HUDEP-2 (cell line): ENCODE measurements around the gene SHMT1.

Experiments used
- DNase-seq, 76 experiments: peaks; one replicate each; lab custom pipeline; 2025; ENCODE audit not compliant: unreplicated experiment in 76 of 76; lab: John Stamatoyannopoulos, UW

Gene SHMT1

DNA sequence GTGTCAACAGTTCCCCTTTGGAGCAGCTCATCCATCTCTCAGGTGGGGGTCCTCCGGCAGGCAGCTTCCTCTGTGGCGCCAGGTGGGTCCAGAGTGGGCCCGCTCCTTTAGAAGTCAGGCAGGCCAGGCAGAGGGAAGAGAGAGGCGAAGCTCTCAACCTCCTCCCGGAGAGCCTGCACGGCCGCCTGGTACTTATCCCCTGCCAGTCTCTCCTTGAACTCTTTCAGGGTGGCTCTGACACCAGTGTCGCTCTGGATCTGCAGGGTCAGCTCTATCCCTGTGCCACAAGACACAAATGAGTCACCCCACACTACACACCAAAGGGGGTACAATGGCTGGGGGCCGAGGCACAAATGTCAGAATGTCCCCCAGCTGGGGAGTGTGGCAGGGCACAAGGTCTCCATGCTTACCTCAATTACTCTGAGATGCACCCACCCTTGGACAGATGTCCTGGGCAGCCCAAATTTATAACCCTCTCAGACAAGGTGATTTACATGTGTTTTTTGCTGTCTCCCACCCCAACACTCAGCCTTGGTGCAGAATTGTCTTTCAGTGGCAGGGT lies 34.6 kb downstream of the SHMT1 start:
- DNase-seq, result no peak

DNA sequence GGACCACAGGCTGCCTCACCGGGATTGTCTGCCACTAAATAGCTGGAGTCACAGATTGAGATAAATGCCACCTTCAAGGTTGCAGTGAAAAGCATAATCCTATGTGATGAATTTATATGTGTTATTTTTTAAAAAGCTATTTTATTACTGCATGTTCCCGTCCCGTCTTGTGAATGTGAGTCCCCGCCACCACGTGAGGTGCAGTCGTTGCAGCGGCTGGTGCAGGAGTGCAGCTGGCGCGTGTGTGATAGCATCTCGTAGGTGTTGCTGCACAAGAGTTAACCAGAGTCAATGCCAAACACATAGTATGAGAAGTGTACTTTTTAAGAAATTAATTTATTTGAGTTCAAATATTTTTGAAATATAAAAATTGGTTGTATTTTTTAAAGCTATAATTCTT lies 35.8 kb downstream of the SHMT1 start:
- no peak for DNase-seq

DNA sequence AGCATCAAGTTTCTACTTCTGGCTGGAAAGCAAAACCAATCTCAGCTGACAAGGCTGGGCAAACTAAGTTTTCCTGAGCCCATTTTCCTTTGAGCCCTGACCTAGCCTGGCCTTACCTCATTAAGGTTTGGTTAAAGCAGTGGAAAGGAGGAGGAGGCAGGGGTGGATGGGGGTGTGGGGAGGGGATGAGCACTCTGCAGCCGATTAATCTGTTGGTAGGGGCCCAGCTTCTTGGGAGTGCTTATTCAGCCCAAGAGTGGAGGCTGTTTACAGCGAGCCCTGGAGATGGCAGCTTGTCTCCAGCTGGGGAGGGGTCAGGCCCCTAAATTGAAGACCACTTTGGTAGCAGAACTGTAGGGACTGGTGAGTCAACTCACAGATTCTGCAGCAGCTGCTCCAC lies 36.3 kb downstream of the SHMT1 start:
- DNase-seq, result no peak

DNA sequence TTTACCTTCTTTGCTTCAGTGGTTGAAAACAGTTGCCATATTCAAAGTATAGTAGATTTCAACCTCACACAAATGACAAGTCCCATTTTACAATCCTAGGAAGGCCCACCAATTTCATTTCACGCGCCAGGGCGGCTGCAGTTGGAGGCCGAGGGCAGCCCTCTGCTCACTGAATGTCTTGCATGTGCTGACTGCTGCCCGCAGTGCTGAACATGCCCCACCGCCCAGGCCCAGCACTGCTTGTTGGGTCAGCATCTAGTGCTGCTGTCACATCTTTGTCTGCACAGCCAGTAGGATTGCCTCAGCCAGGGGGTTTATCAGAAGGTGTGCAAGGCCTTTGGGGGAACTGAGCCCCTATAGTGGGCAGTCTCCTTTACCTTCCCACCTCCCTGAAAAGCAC lies 36.8 kb downstream of the SHMT1 start:
- DNase-seq, result no peak

DNA sequence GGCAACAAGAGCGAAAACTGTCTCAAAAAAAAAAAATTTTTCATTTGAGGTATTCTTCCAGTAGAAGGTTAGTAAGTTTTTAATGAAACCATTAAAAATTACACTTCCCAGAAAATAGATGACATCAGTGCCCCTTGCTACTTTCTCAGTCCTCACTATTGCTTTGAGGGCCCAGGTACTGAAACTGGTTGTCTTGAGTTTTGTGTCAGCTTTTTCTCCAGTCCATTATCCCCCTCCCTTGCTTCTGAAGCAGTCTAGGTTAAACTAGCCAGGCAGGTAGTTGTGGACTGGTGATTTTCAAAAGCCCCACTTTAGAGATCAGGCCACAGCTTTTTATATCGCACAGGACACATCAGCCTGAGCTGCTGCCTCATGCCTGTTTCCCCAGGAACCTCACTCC lies 37.3 kb downstream of the SHMT1 start:
- DNase-seq, result no peak

DNA sequence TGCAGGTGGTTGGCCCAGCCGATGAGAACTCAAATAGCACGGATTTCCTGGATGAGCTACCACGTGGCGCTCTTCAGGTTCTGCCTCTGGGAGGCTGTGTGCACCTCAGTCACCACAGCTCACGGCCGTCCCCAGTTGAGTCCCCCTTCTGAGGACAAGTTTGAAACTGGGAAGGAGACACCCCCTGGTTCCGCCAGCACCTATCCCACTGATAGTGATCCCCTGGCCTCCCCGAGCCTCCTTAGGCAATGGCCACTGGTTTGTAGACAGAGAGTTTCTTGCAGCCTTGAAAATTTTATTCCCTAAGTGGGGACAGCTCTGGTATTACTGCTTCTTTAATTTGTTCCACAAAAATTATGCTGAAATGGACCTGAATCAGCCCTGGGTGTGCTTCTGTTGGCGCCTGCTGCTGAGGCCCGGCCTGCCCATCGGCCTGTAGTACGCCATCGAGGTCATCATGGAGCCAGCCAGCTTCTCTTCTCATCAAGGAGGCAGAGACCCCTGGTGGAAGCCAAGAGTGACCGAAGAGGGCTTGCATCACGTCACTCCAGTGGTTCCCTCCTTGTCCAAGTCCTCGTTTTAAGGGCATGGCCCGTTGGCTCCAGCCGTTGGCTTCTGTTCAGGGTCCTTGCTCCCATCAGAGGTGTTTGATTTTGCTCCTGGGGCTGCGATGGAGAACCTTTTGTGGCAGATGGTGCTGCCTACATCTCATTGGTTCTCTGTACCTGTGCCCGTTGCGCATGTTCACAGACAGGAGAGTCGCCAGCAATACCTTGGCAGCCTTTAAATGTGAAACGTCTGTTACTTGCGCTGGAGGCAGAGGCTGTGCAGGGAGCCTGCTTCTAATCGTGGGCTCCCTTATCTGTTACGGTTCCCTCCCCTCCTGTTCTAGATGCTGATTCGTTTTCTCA lies 39.0 kb downstream of the SHMT1 start:
- DNase-seq, result no peak

DNA sequence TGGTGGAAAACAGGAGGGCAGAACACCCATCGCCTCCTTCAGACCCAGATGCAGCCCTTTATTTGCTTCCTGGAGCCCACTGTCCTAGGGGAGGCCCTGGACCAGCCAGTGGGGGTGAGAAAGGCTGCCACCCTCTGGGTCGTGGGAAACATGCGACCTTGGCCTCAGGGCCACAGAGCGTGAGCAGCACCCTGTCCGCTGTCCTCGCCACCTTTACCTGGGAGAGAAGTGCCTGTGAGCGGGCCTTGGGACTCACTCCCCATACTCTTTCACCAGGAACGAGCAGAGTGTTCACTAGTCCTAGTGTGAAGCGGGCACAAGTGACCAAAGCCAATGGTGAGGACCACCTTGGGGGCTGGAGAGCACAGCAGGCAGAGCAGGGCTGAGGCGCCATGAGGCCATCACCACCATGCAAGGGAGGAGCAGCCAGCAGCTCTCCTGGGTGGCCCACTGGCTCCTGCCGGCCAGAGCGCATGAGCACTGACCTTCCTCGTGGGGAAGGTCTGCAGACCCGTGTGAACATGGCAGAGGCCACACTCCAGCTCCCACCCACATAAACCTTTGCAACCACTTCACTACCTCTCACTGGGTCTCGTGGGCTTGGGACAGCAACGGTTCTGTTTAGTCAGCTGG lies 39.7 kb downstream of the SHMT1 start:
- DNase-seq, result no peak

DNA sequence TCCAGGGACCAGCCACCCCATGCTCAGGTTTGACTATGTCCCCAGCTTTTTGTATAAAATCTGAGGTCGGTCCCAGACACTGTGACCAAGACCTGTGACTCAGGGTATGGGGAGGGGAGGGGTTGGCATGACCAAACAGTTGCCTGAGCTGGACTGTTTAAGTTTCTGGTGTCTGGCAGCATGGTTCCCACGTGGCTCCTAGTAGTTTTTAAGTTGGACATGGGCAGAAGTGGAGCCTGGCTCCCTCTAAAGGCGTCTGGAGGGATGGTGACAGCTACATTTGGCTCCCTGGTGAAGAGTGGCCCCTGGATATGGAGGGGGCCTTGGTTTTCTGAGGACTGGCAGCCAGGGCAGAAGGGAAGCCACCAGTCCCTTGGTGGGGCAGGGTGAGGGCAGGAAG lies 40.3 kb downstream of the SHMT1 start:
- DNase-seq, result peak in 3 of 76 experiments; percentile 18 to 31 (median 20)

DNA sequence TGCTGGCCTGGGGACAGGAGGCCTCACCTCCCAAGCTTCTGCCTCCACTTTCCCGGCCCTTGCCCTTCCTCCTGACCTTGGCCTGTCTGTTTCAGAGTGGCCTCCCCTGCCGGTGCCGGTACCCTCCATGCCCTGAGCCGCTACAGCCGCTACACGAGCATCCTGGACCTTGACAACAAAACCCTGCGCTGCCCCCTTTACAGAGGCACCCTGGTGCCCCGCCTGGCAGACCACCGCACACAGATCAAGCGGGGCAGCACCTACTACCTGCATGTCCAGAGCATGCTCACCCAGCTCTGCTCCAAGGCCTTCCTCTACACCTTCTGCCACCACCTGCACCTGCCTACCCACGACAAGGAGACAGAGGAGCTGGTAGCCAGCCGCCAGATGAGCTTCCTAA lies 40.8 kb downstream of the SHMT1 start:
- DNase-seq, result no peak

DNA sequence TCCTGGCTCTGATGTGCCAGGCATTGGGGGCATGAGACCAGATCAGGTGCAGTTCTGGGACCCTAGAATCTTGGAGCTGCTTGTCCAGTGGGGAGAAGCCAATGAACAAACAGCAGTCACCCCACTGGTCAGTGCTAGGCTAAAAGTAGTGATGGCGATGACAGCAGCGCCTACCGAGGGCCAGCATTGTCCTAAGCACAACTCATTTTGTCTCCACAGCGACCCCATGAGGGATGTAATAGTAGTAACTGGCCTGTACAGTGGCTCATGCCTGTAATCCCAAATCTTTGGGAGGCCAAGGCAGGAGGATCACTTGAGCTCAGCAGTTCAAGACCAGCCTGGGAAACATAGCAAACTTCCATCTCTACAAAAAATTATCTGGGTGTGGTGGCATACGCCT lies 42.0 kb downstream of the SHMT1 start:
- DNase-seq, result peak in 1 of 76 experiments; percentile 6

DNA sequence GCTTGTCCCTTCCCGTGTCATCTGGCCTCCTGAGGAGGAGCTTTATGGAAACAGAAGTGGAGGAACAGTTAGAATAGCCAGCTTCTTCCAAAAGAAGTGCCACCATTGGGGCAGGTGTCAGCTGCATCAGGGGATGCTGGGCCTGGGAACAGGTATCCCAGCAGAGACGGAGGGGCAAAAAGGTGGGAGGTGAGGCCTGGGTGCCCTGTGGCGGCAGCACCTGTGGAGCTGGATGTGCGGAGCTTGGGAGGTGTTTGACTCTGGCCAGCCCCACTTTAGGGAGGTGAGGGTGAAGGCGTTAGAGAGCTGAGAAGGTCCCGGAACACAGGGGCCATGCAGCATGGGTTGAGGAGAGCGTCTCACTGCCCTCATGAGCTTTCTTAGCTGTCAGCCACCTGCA lies 43.0 kb downstream of the SHMT1 start:
- DNase-seq, result no peak

DNA sequence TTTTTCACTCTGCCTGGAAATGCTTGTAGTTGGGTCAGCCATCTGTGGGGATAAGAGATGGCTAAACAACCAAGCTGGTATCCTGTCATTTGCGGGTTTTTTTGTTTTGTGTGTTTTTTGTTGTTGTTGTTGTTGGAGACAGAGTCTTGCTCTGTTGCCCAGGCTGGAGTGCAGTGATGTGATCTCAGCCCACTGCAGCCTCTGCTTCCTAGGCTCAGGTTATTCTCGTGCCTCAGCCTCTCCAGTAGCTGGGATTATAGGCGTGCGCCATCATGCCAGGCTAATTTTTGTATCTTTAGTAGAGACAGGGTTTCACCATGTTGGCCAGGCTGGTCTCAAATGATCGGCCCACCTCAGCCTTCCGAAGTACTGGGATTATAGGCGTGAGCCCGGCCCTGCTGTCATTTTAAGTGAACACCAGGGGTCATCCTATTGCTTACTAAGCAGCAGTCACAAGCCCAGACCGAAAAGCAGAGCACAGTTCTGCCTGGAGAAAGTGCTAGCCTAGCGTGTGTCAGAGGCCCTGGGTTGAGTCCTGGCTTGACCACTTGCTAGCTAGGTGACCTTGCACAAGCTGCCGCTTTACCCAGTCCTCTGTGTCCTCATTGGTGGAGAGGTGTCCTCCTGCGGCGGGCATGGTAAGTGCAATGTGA lies 43.6 kb downstream of the SHMT1 start:
- peak in 14 of 76 experiments; percentile 4 to 37 (median 18) for DNase-seq

DNA sequence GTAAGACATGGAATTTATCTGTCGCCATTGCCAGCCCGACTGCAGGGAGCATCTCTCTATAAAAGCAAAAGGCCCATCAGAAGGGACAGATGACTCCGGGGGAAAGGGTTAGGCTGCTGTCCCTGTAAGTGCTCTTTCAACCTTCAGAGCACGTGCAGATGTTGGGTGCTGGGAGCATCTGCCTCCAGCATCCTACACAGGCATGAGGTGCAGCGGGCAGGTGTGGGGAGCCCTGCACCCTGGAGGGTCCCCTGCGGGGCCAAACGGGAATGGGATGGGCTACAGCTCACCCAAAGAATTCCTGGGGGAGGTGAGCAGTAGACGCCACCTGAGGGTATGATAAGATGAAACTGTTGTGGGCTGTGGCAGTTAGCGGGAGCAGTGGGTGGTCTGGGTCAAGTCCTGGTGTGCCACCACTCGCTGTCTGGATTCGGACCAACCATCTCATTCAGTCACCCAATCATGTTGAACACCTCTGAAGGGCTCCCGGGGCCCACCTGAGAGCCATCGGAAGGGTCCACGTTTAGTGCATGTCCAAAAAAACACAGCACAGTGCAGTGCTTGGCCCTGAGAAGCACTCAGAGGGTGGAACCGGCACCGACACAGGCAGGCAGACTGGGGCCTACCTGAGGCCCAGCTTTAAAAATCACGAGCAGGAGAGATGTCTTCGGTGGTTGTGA lies 44.4 kb downstream of the SHMT1 start:
- no peak for DNase-seq

DNA sequence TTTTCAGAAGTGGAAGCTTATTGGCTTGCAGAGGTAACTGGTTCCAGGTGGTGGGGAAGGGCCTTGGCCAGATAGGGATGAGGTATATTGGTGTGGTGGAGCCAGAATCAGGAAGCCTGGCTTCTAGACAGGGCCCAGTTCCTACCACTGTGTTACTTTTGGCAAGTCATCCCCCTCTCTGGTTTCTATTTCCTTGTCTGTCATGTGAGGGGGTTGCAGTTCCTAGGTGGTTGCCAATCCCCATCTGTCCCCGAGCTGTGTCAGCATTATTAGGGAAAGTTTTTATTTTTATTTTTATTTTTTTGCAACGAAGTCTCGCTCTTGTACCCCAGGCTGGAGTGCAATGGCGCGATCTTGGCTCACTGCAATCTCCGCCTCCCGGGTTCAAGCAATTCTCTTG lies 45.2 kb downstream of the SHMT1 start:
- DNase-seq, result no peak

DNA sequence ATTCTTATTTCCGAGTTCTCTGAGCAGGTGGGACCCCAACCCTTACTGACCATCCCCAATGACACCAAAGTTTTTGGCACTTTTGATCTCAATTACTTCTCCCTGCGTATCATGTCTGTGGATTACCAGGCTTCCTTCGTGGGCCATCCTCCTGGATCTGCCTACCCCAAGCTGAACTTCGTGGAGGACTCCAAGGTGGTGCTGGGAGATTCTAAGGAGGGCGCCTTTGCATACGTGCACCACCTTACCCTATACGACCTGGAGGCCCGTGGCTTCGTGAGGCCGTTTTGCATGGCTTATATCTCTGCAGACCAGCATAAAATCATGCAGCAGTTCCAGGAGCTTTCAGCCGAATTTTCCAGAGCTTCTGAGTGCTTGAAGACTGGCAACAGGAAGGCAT lies 47.4 kb downstream of the SHMT1 start:
- no peak for DNase-seq

DNA sequence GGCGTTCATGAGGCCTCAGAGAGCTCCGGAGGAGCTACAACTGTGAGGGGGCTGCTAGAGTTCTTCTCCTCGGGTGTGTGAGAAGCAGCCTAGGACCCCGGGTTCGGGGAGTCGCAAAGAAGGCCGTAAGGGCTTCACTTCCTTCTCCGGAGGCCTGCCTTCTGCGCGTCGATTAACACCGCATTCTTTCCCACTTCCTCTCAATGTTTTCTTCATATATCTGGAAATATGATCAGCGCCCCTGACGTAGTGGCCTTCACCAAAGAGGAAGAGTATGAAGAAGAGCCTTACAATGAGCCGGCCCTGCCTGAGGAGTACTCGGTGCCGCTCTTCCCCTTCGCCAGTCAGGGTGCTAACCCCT lies 47.8 kb downstream of the SHMT1 start:
- DNase-seq, result no peak

DNA sequence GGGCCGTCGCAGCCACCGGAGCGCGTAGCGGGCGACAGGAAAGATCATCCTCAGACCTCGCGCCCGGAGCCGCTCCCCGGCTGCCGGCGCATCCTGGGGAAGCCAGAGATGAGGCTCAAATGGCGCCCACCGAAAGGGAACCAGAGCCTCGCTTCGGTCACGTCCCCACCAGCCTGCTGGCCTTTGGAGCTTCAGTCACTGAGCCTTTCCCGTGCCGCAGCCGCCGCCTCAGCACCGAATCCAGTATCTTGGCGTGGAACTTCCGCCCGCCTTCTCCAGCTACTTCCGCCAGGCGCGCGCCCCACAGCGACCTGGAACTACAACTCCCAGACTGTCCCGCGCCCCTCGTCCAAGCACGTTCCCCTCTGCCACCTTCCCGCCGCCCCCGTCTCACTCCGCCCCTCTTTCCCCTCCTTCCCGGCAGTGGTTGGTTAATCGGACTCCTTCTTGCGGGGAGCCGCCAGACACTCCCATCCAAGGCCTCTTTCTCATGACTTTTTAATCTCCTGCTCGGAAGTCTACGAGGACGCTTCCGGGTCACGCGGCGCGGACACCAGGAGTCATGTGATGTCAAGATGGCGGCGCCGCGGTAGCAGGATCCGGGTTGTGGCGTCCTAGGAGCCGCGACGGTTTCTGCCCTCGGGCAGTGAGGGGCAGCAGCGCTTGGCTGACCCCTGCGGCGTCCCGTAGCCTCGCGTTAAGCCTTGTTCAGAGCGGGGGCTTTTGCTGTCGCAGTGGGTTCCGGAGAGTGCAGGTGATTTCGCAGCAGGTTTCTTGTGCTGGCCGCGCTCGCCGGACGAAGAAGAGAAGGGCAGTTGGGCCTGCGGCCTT lies 48.4 kb downstream of the SHMT1 start, which contains the start of the genes SMCR8 and TOP3A:
SMCR8 (plus strand) TSS at position 563 of the 831 bp plus-strand sequence. CDS start 497 bp downstream, outside the sequence.
TOP3A (minus strand) TSS at position 264 of the 831 bp plus-strand sequence; CDS start at position 48, 216 bp downstream.
- peak; percentile 43 to 98 (median 95) for DNase-seq

DNA sequence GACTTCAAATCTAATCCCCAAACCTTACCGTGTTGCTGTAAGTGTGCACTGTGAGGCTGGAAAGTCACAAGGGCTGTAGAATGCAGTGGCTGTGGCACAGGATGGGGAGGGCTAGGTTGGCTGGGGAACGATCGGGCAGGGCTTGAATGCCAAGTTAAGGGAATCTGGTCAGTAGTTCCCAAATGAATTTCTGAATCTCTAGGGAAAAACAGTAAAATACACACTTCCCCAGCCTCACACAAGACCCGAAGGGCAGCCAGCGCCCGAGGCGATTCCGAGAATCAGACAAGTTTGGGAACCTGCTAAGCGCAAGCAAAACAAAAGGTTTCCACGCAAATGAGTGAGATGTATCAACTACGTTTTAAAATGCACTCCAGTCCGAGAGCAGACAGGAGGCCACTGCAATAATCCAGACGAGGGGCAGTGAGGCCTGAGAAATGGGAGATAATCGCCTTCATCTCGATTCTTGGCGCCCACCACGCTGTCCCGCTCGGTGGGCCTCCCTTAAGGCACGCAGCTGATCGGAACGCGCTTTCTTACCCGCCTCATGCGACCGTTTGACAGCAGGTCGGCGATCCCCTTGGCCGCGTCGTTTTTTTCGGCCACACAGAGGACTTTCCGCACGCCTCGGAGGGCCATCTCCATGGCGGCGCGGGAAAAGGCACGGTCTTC lies 49.2 kb downstream of the SHMT1 start:
- DNase-seq, result peak in 6 of 76 experiments; percentile 4 to 51 (median 26)

DNA sequence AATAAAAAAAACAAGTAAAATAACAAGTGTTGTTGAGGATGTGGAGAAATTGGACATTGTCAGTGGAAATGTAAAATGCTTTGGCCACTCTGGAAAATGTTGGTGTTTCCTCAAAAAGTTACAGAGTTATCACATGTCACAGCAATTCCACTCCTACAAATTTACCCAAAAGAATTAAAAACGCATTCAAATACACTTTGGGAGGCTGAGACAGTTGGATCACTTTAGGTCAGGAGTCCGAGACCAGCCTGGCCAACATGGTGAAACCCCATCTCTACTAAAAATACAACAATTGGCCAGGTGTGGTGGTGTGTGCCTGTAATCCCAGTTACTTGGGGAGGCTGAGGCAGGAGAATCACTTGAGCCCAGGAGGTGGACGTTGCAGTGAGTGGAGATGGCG lies 54.1 kb downstream of the SHMT1 start:
- no peak for DNase-seq
